Smooth muscle cell (in vitro differentiated cells): Measurements from ENCODE around the gene DOCK1. TPM values are rescaled to one million over a fixed set of nuclear protein-coding genes. Genes with fewer than 3 reads are reported as not detected.

Experiments used
- DNase-seq: peaks from one replicate; lab custom pipeline; 2025; ENCODE audit not compliant: unreplicated experiment; lab: John Stamatoyannopoulos, UW
- H2AFZ ChIP-seq: fragments of 200-600 bp; sonication (generic); 2 replicates; pipeline ENCODE4 v1.6.0; 2016; ENCODE audit warnings: antibody characterized with exemption, low read depth, mild to moderate bottlenecking
- H3F3A ChIP-seq: fragments of 200-600 bp; sonication (generic); 2 replicates; pipeline ENCODE4 v1.6.0; 2017; ENCODE audit warnings: antibody characterized with exemption, low read depth
- H3K27ac ChIP-seq: fragments of 200-600 bp; sonication (generic); 2 replicates; pipeline ENCODE4 v1.5.1; 2016; ENCODE audit warnings: low read depth, mild to moderate bottlenecking
- H3K27me3 ChIP-seq: fragments of 200-600 bp; sonication (generic); 2 replicates; pipeline ENCODE4 v1.6.1; 2016; ENCODE audit warnings: low read depth, mild to moderate bottlenecking
- H3K36me3 ChIP-seq: fragments of 200-600 bp; sonication (generic); 2 replicates; pipeline ENCODE4 v1.5.1; 2016; ENCODE audit warnings: low read depth
- H3K4me1 ChIP-seq: fragments of 200-600 bp; sonication (generic); 2 replicates; pipeline ENCODE4 v1.5.1; 2016; ENCODE audit warnings: low read depth
- H3K4me2 ChIP-seq: fragments of 200-600 bp; sonication (generic); 2 replicates; pipeline ENCODE4 v1.6.0; 2016; ENCODE audit warnings: mild to moderate bottlenecking
- H3K4me3 ChIP-seq: fragments of 200-600 bp; sonication (generic); 2 replicates; pipeline ENCODE4 v1.5.1; 2016; ENCODE audit warnings: mild to moderate bottlenecking
- H3K79me2 ChIP-seq: fragments of 200-600 bp; sonication (generic); 2 replicates; pipeline ENCODE4 v1.6.0; 2016; ENCODE audit warnings: low read depth, mild to moderate bottlenecking
- H3K9ac ChIP-seq: fragments of 200-600 bp; sonication (generic); 2 replicates; pipeline ENCODE4 v1.6.0; 2016; ENCODE audit warnings: low read depth
- H3K9me3 ChIP-seq: fragments of 200-600 bp; sonication (generic); replicated peaks from 2 replicates; pipeline ENCODE4 v1.5.1; 2016; ENCODE audit warnings: low read depth
- H4K20me1 ChIP-seq: fragments of 200-600 bp; sonication (generic); 2 replicates; pipeline ENCODE4 v1.6.0; 2016; ENCODE audit warnings: low read depth
- WGBS: methylation state at CpG from one replicate; pipeline ENCODE4 v1.1.7; 2016; ENCODE audit warnings: low lambda C conversion rate; 5-methylcytosine and 5-hydroxymethylcytosine counted together
- polyA plus RNA-seq: library from polyadenylated mRNA; unstranded; fragments of >200 nt; fragmentation: Nextera tagmentation; extraction: Ambion mirVana; gene quantifications from 2 replicates; pipeline ENCODE4 v1.2.1, GENCODE V29; 2016
- total RNA-seq: library from RNA; depleted of rRNA; stranded (reverse); fragments of >200 nt; gene quantifications from 2 replicates; pipeline ENCODE4 v1.2.3, GENCODE V29; 2014
- TF ChIP-seq, protein P1 (sequence below): fragments of 200-600 bp; sonication (generic); IDR thresholded peaks from 2 replicates; pipeline ENCODE4 v1.5.1; 2017; ENCODE audit warnings: borderline replicate concordance, mild to moderate bottlenecking, antibody characterized with exemption; ENCODE audit not compliant: insufficient read depth, poor library complexity, severe bottlenecking

DOCK1 gene
- total and polyA plus RNA-seq, 2 experiments from 2014 or later = 18.4 to 37.1 TPM

DNA sequence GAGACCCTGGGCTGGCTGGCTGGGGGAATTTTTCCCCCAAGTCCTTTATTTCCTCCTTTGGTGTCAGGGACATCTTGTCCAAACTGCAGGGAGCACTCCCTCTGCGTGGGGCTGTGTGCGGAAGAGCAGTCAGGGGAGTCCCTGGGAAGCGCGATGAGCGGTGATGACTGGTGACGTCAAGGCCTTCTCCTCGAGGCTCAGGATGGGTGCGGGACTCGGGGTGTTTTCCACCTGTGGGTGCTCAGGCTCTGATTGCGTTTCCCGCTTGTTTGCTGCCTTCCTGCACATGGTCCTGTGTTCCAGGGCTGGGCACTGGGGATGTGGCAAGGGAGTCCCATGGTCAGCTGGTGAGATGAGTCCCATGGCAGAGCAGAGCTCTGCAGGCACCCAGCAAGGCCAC, 101.2 kb downstream of the DOCK1 start:
- WGBS = 98% methylated on average over 11 of the region's 11 CpGs
- H3K9me3 ChIP-seq = no peaks in the 10 kb centered on the region
- DNase-seq = no peak
- no peak overlapping the region for H3K4me2 ChIP-seq
- no peaks in the 10 kb centered on the region for H3K79me2 ChIP-seq
- no peak overlapping the region for H3K27ac ChIP-seq
- TF ChIP-seq, protein P1, sequence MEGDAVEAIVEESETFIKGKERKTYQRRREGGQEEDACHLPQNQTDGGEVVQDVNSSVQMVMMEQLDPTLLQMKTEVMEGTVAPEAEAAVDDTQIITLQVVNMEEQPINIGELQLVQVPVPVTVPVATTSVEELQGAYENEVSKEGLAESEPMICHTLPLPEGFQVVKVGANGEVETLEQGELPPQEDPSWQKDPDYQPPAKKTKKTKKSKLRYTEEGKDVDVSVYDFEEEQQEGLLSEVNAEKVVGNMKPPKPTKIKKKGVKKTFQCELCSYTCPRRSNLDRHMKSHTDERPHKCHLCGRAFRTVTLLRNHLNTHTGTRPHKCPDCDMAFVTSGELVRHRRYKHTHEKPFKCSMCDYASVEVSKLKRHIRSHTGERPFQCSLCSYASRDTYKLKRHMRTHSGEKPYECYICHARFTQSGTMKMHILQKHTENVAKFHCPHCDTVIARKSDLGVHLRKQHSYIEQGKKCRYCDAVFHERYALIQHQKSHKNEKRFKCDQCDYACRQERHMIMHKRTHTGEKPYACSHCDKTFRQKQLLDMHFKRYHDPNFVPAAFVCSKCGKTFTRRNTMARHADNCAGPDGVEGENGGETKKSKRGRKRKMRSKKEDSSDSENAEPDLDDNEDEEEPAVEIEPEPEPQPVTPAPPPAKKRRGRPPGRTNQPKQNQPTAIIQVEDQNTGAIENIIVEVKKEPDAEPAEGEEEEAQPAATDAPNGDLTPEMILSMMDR = no peak
- no peaks in the 10 kb centered on the region for H3K36me3 ChIP-seq
- no peak overlapping the region for H2AFZ ChIP-seq
- H3K4me1 ChIP-seq = no peaks in the 10 kb centered on the region
- no peaks in the 10 kb centered on the region for H3K27me3 ChIP-seq
- no peak overlapping the region for H3K4me3 ChIP-seq
- no peaks in the 10 kb centered on the region for H3F3A ChIP-seq
- no peak overlapping the region for H3K9ac ChIP-seq
- peaks cover 7% of the 10 kb centered on the region for H4K20me1 ChIP-seq

DNA sequence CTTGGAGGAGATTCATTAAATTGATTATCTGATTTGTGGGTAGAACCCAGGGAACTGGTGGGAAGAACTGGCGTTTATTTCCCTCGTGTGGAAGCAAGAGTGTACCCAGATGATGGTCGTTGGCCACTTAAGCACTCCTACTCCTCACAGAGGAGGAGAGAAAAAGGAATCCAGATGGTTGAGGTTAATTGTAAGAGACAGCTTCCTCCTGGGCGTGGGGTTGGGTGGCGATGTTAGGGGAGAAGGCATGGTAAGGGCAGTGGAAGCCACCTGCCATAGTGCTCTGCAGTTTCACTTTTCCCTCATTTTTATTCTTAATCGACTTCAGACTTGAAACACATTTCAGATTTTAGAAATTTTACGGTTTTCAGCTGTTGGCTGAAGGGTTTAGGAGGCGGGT, 104.1 kb downstream of the DOCK1 start:
- H3K4me1 ChIP-seq = no peaks in the 10 kb centered on the region
- TF ChIP-seq, protein P1 = no peak
- peaks cover 24% of the 10 kb centered on the region for H4K20me1 ChIP-seq
- no peaks in the 10 kb centered on the region for H3K27me3 ChIP-seq
- H3K27ac ChIP-seq = no peak overlapping the region
- no peaks in the 10 kb centered on the region for H3K9me3 ChIP-seq
- no peak overlapping the region for H3K4me2 ChIP-seq
- H3K4me3 ChIP-seq = no peak overlapping the region
- no peak overlapping the region for H2AFZ ChIP-seq
- WGBS = 94% methylated on average over 8 of the region's 8 CpGs
- H3K79me2 ChIP-seq = no peaks in the 10 kb centered on the region
- no peak overlapping the region for H3K9ac ChIP-seq
- no peak for DNase-seq
- H3K36me3 ChIP-seq = no peaks in the 10 kb centered on the region
- peaks cover 2% of the 10 kb centered on the region for H3F3A ChIP-seq

DNA sequence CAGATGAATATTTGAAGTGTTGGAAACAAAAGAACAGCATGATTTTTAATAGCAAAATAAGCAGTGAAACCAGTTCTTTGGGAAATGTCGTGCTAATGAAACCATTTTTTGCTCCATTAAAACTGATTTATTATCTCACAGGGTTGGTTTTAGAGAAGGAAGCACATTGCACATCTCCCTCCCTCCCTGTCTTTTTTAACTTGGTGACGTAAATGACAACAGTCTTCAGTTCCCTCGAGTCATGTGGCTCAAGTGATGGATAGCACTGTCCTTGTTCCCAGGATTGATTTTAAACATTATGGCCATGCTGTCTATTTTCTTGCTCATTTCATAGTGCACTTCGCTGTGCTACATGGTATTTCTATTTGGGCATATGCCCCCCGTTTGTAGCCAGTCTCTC, 105.9 kb downstream of the DOCK1 start:
- Histone ChIP-seq H3K4me3 (no peak overlapping the region), H3F3A (peaks cover 2% of the 10 kb centered on the region), H3K36me3 (no peaks in the 10 kb centered on the region), H3K9me3 (no peaks in the 10 kb centered on the region), H3K4me1 (no peaks in the 10 kb centered on the region), H4K20me1 (peaks cover 27% of the 10 kb centered on the region), H3K27me3 (no peaks in the 10 kb centered on the region), H3K4me2 (no peak overlapping the region), H2AFZ (no peak overlapping the region), H3K79me2 (no peaks in the 10 kb centered on the region), H3K9ac (no peak overlapping the region), H3K27ac (no peak overlapping the region)
- WGBS = 80% methylated on average over 5 of the region's 5 CpGs
- no peak for DNase-seq
- TF ChIP-seq, protein P1 = no peak

DNA sequence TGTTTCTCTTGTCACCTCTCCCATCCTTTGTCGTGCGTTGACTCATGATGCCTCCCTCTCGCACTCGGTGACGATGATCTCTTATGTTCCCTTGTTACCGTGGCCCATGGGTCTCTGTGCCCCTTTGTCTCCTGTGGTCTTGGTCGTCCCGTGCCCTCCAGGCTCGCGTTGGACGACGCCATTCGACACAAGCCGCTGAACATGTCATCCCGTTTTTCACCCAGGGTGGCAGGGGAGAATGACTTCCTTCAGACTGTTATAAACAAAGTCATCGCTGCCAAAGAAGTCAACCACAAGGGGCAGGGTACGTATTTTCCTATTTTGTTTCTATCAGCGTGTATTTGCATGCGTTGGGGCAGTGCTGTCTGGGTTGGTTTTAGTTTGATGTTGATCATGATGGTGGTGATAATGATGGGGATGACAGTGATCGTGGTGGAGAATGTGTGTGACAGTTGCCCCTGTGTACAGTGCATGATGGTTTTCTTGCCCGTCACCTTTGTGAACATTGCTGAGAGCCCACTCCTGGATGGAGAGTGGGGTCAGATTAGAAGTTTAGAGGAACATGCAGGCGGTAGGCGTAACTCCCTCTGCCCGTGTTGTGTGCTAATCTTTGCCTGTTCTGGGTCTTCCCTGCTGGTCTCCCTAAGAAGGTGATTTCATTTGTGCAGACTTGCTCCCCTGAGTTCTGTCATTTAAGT, 107.0 kb downstream of the DOCK1 start:
- Histone ChIP-seq H3K27me3 (no peaks in the 10 kb centered on the region), H4K20me1 (peaks cover 27% of the 10 kb centered on the region), H3K4me2 (no peak overlapping the region), H3K9me3 (no peaks in the 10 kb centered on the region), H3K79me2 (no peaks in the 10 kb centered on the region), H3K4me1 (no peaks in the 10 kb centered on the region), H2AFZ (no peak overlapping the region), H3K36me3 (no peaks in the 10 kb centered on the region), H3F3A (peaks cover 2% of the 10 kb centered on the region), H3K4me3 (no peak overlapping the region), H3K27ac (no peak overlapping the region), H3K9ac (no peak overlapping the region)
- no peak for DNase-seq
- TF ChIP-seq, protein P1 = no peak
- 96% methylated on average over 24 of the region's 24 CpGs for WGBS
